ENCODE measurements around the gene ALDH5A1.

Gene ALDH5A1

GRCh38 chr6:24517659-24518543, 23.1 kb downstream of the ALDH5A1 start:
- Histone ChIP-seq H3K4me3 (ENCODE audit: low read length, poor library complexity, severe bottlenecking) (no peak overlapping the region), H3K4me2 (ENCODE audit: low read depth, low read length, poor library complexity, severe bottlenecking) (no peak overlapping the region), H3K9me3 (ENCODE audit: insufficient read depth, low read depth, low read length) (no peaks in the 10 kb centered on the region), H3K36me3 (ENCODE audit: insufficient read depth, low read length) (peaks cover 8% of the 10 kb centered on the region; the same call in 1 of the 2 replicates), H4K20me1 (ENCODE audit: insufficient read depth, low read length, poor library complexity, severe bottlenecking) (no peaks in the 10 kb centered on the region), H3K9ac (ENCODE audit: low read depth, low read length, poor library complexity, severe bottlenecking) (no peak overlapping the region), H3K9me2 (replicated peaks; ENCODE audit: low read depth, low read length) (no peaks in the 10 kb centered on the region), H3K27me3 (ENCODE audit: insufficient read depth, low read length, poor library complexity, severe bottlenecking) (no peaks in the 10 kb centered on the region), H3K79me2 (ENCODE audit: insufficient read depth, low read length) (no peaks in the 10 kb centered on the region), H3F3A (ENCODE audit: low read depth) (no peaks in the 10 kb centered on the region), H2AFZ (ENCODE audit: low read length) (no peak overlapping the region), H3K4me1 (ENCODE audit: insufficient read depth, low read length, poor library complexity, severe bottlenecking) (peaks cover 9% of the 10 kb centered on the region)
- TF ChIP-seq, protein P1, sequence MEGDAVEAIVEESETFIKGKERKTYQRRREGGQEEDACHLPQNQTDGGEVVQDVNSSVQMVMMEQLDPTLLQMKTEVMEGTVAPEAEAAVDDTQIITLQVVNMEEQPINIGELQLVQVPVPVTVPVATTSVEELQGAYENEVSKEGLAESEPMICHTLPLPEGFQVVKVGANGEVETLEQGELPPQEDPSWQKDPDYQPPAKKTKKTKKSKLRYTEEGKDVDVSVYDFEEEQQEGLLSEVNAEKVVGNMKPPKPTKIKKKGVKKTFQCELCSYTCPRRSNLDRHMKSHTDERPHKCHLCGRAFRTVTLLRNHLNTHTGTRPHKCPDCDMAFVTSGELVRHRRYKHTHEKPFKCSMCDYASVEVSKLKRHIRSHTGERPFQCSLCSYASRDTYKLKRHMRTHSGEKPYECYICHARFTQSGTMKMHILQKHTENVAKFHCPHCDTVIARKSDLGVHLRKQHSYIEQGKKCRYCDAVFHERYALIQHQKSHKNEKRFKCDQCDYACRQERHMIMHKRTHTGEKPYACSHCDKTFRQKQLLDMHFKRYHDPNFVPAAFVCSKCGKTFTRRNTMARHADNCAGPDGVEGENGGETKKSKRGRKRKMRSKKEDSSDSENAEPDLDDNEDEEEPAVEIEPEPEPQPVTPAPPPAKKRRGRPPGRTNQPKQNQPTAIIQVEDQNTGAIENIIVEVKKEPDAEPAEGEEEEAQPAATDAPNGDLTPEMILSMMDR (conservative IDR thresholded peaks at IDR 0.05; ENCODE audit: low read length): no peak
- TF ChIP-seq EZH2phosphoT487 (IDR thresholded peaks at IDR 0.05; ENCODE audit: borderline replicate concordance): no peak

GRCh38 chr6:24520929-24521546, 26.3 kb downstream of the ALDH5A1 start:
- no peak overlapping the region for H3K9ac ChIP-seq (ENCODE audit: low read depth, low read length, poor library complexity, severe bottlenecking)

GRCh38 chr6:24522228-24523176, 27.7 kb downstream of the ALDH5A1 start:
- no peaks in the 10 kb centered on the region for H3K9me3 ChIP-seq (ENCODE audit: insufficient read depth, low read depth, low read length)
- peaks cover 14% of the 10 kb centered on the region for H3K4me1 ChIP-seq (ENCODE audit: insufficient read depth, low read length, poor library complexity, severe bottlenecking)
- H3K9me2 ChIP-seq (replicated peaks; ENCODE audit: low read depth, low read length): no peaks in the 10 kb centered on the region
- no peaks in the 10 kb centered on the region for H3F3A ChIP-seq (ENCODE audit: low read depth)
- peak overlapping the region; percentile 67 for H3K9ac ChIP-seq (ENCODE audit: low read depth, low read length, poor library complexity, severe bottlenecking)
- H2AFZ ChIP-seq (ENCODE audit: low read length): peak overlapping the region; percentile 32
- H3K79me2 ChIP-seq (ENCODE audit: insufficient read depth, low read length): peaks cover 11% of the 10 kb centered on the region; the same call in 1 of the 2 replicates
- no peaks in the 10 kb centered on the region for H3K27me3 ChIP-seq (ENCODE audit: insufficient read depth, low read length, poor library complexity, severe bottlenecking)
- H4K20me1 ChIP-seq (ENCODE audit: insufficient read depth, low read length, poor library complexity, severe bottlenecking): no peaks in the 10 kb centered on the region
- no peaks in the 10 kb centered on the region for H3K36me3 ChIP-seq (ENCODE audit: insufficient read depth, low read length)
- peak overlapping the region; percentile 69 for H3K4me2 ChIP-seq (ENCODE audit: low read depth, low read length, poor library complexity, severe bottlenecking)
- TF ChIP-seq, protein P1 (conservative IDR thresholded peaks at IDR 0.05; ENCODE audit: low read length): no peak
- no peak for TF ChIP-seq EZH2phosphoT487 (IDR thresholded peaks at IDR 0.05; ENCODE audit: borderline replicate concordance)
- H3K4me3 ChIP-seq (ENCODE audit: low read length, poor library complexity, severe bottlenecking): peak overlapping the region; percentile 71

More at GRCh38 chr6:24520929-24521546, 26.3 kb downstream of the ALDH5A1 start:
- no peak overlapping the region for H2AFZ ChIP-seq (ENCODE audit: low read length)
- H3K27me3 ChIP-seq (ENCODE audit: insufficient read depth, low read length, poor library complexity, severe bottlenecking): no peaks in the 10 kb centered on the region
- H3K4me1 ChIP-seq (ENCODE audit: insufficient read depth, low read length, poor library complexity, severe bottlenecking): peaks cover 14% of the 10 kb centered on the region
- no peaks in the 10 kb centered on the region for H3K9me3 ChIP-seq (ENCODE audit: insufficient read depth, low read depth, low read length)
- H3K4me2 ChIP-seq (ENCODE audit: low read depth, low read length, poor library complexity, severe bottlenecking): no peak overlapping the region
- TF ChIP-seq EZH2phosphoT487 (IDR thresholded peaks at IDR 0.05; ENCODE audit: borderline replicate concordance): no peak
- TF ChIP-seq, protein P1 (conservative IDR thresholded peaks at IDR 0.05; ENCODE audit: low read length): peak; percentile 82
- no peak overlapping the region for H3K4me3 ChIP-seq (ENCODE audit: low read length, poor library complexity, severe bottlenecking)
- H3K36me3 ChIP-seq (ENCODE audit: insufficient read depth, low read length): no peaks in the 10 kb centered on the region
- H3K9me2 ChIP-seq (replicated peaks; ENCODE audit: low read depth, low read length): no peaks in the 10 kb centered on the region
- H4K20me1 ChIP-seq (ENCODE audit: insufficient read depth, low read length, poor library complexity, severe bottlenecking): no peaks in the 10 kb centered on the region
- no peaks in the 10 kb centered on the region for H3F3A ChIP-seq (ENCODE audit: low read depth)
- peaks cover 11% of the 10 kb centered on the region; the same call in 1 of the 2 replicates for H3K79me2 ChIP-seq (ENCODE audit: insufficient read depth, low read length)
